GM12874 (cell line): ENCODE results near the gene ABCG1.

Source experiments
- CTCF ChIP-seq: IDR thresholded peaks from 2 replicates; pipeline ENCODE4 v1.5.1; 2011; ENCODE audit warnings: low read depth, mild to moderate bottlenecking, control low read depth, low read length, moderate library complexity; ENCODE audit not compliant: insufficient read depth

Gene ABCG1

GRCh38 chr21:42272109-42272962, 53.4 kb downstream of the ABCG1 start:
- TF ChIP-seq CTCF = no peak

DNA sequence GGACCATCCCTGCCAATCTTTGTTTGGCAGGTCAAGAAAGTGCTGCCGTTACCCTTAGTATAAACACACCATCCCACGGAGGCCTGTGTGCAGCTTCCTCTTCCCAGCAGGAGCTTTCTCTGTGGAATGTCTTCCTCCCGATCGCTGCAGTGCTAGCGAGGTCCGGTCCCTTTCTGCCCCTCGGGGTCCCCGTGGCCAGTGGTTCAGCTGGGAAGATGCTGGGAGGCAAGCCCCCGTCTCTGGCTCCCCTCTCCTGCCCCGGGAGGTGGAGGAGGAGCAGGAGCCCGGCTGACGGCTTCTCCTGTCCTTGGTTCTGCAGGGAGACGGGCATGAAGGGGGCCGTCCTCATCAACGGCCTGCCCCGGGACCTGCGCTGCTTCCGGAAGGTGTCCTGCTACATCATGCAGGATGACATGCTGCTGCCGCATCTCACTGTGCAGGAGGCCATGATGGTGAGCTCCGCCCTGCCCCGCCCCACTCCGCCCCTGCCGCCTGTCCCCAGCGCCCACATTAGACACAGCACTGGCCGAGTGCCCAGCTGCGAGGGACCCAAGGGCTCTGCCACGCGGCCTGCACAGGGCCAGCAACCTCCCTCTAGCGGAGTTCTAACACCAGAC, 54.2 kb downstream of the ABCG1 start:
- no peak for TF ChIP-seq CTCF

GRCh38 chr21:42276076-42276475, 57.1 kb downstream of the ABCG1 start:
- TF ChIP-seq CTCF = no peak

GRCh38 chr21:42276526-42277154, 57.7 kb downstream of the ABCG1 start:
- no peak for TF ChIP-seq CTCF

DNA sequence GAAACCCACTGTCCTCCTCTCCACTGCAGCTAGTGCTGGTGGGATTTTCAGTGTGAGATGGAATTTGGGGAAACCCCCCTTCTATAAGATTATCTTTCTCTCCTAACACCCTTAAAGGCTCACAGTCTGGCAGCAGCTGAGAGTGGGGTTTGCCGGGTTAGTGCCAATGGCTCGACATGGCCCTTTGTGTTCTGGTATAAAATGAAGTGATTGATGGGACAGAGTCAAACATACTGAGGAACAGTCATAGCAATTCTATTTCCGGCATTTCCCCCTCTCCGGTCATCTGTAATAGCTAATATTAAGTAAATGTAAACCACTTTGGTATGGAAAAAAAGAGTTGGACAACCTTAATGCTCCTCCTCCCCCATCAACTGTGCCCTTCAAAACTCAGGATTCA, 58.7 kb downstream of the ABCG1 start:
- TF ChIP-seq CTCF = no peak

- no peak for TF ChIP-seq CTCF
Observed at GRCh38 chr21:42278451-42279149, 59.7 kb downstream of the ABCG1 start.

DNA sequence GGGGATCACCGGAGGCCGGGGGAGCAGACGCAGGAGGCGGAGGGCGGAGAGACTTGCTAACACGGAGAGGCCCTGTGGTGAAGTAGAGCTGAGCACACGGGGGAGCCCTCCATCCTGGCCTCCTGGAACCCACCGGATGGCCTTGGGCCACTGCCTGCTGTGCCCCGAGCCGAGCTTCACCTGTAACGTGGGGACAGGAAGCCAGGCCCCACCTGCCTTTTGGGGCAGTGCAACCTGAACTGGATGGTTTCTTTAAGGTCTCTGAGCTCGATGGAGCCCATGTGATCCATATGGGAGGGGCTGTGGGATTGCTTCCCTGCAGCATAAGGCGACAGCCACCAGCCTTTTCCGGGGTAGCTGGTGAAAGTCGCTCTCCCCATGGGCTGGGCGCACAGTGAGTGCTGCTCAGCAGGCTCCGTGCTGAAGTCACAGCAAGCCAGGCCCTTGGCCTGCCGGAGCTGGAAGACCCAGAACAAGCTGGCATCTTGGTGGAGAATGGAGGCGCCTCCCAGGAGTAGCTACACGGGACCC, 60.5 kb downstream of the ABCG1 start:
- TF ChIP-seq CTCF = no peak
